Osteoblast (primary cell): ENCODE data around the gene OGFOD1. TPM values are rescaled to one million over a fixed set of nuclear protein-coding genes. Genes with fewer than 3 reads are reported as not detected.

Experiments used
- DNase-seq: peaks from one replicate; pipeline ENCODE4 v3.0.0; 2011; ENCODE audit warnings: low spot score, mixed read lengths; ENCODE audit not compliant: insufficient read length; ENCODE audit errors: missing footprints
- H2AFZ ChIP-seq: 2 replicates; pipeline ENCODE4 v1.6.0; 2011; ENCODE audit warnings: mild to moderate bottlenecking, low read length
- H3K27ac ChIP-seq: 2 replicates; pipeline ENCODE4 v1.5.1; 2011; ENCODE audit warnings: mild to moderate bottlenecking, low read depth, low read length, moderate library complexity
- H3K27me3 ChIP-seq: 2 replicates; pipeline ENCODE4 v1.6.0; 2012; ENCODE audit warnings: mild to moderate bottlenecking, control low read depth, inconsistent platforms, low read length, moderate library complexity; ENCODE audit not compliant: insufficient read depth
- H3K36me3 ChIP-seq: 2 replicates; pipeline ENCODE4 v1.5.1; 2011; ENCODE audit warnings: mild to moderate bottlenecking, low read length, control low read depth, moderate library complexity; ENCODE audit not compliant: insufficient read depth
- H3K4me1 ChIP-seq: 2 replicates; pipeline ENCODE4 v1.5.1; 2011; ENCODE audit warnings: mild to moderate bottlenecking, low read length, control low read depth, moderate library complexity; ENCODE audit not compliant: insufficient read depth
- H3K4me2 ChIP-seq: 2 replicates; pipeline ENCODE4 v1.6.0; 2011; ENCODE audit warnings: mild to moderate bottlenecking, low read length; ENCODE audit not compliant: insufficient read depth
- H3K4me3 ChIP-seq: fragments of 200-600 bp; sonication (generic); 3 replicates; pipeline ENCODE4 v1.5.1; 2012; ENCODE audit warnings: mild to moderate bottlenecking, low read length, inconsistent platforms; ENCODE audit not compliant: insufficient read depth
- H3K79me2 ChIP-seq: 2 replicates; pipeline ENCODE4 v1.6.0; 2012; ENCODE audit warnings: mild to moderate bottlenecking, low read length, control low read depth, inconsistent platforms; ENCODE audit not compliant: insufficient read depth
- H3K9me3 ChIP-seq: 2 replicates; pipeline ENCODE4 v1.5.1; 2011; ENCODE audit warnings: low read depth, low read length, control low read depth
- H4K20me1 ChIP-seq: 2 replicates; pipeline ENCODE4 v1.6.0; 2012; ENCODE audit warnings: mild to moderate bottlenecking, low read length, control low read depth; ENCODE audit not compliant: insufficient read depth
- CTCF ChIP-seq: IDR thresholded peaks from 2 replicates; pipeline ENCODE4 v1.5.1; 2011; ENCODE audit warnings: mild to moderate bottlenecking, low read depth, low read length, moderate library complexity; ENCODE audit errors: extremely low read depth
- total RNA-seq: library from RNA; depleted of rRNA; stranded (reverse); fragments of >200 nt; gene quantifications from 2 replicates; pipeline ENCODE4 v1.2.3, GENCODE V29; 2012

Gene OGFOD1
- total RNA-seq = 39.2 and 47.4 TPM in 2 replicates

DNA sequence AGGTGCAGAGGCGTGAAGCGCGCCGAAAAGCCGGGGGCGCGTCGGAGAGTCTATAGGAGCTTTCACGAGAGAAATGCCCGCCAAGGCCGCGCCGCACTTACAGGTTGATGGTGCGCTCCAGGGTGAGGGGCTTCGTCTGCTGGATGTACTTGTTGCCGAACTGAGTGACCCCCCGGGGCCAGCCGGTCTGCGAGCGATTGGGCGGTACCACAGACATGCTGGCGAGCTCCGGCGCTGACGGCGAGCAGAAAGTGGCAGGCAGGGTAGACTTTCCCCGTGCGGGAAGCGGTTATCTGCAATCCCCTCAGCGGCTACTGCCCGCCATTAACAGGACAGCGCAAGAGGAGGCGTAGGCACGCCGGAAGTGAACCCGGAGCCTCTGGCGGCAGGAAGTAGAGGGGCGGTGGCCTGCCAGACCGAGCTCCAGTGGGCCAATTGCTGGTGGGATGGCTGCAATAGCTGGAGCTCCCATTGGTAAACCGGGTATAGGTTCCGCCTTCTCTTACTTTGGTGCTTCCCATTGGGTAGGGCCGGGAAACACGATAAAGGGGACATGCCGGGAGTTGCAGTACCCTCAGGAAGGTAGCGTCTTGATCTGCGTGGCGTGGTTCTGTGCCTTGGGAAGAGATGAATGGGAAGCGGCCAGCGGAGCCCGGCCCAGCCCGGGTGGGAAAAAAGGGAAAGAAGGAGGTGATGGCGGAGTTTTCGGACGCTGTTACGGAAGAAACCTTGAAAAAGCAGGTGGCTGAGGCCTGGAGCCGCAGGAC is at the start of gene OGFOD1, which contains the start of gene NUDT21:
TSS of gene OGFOD1 (plus strand) at position 569 of the 767 bp plus-strand sequence. CDS start at position 628, 59 bp downstream.
TSS of gene NUDT21 (minus strand) at position 347 of the 767 bp plus-strand sequence. CDS start at position 217, 130 bp downstream.
- H4K20me1 ChIP-seq = peaks cover 32% of the 10 kb centered on the region
- DNase-seq = peak; percentile 98
- no peak for TF ChIP-seq CTCF
- H2AFZ ChIP-seq = peak within 1 kb of the TSS; percentile 92
- peak within 1 kb of the TSS; percentile 89 for H3K4me2 ChIP-seq
- H3K27me3 ChIP-seq = no peaks in the 10 kb centered on the region
- peak within 1 kb of the TSS; percentile 90 for H3K4me3 ChIP-seq
- H3K36me3 ChIP-seq = peaks cover 38% of the 10 kb centered on the region
- H3K4me1 ChIP-seq = peaks cover 28% of the 10 kb centered on the region
- H3K9me3 ChIP-seq = no peaks in the 10 kb centered on the region
- H3K27ac ChIP-seq = peak within 1 kb of the TSS; percentile 50
- peaks cover 79% of the 10 kb centered on the region for H3K79me2 ChIP-seq

DNA sequence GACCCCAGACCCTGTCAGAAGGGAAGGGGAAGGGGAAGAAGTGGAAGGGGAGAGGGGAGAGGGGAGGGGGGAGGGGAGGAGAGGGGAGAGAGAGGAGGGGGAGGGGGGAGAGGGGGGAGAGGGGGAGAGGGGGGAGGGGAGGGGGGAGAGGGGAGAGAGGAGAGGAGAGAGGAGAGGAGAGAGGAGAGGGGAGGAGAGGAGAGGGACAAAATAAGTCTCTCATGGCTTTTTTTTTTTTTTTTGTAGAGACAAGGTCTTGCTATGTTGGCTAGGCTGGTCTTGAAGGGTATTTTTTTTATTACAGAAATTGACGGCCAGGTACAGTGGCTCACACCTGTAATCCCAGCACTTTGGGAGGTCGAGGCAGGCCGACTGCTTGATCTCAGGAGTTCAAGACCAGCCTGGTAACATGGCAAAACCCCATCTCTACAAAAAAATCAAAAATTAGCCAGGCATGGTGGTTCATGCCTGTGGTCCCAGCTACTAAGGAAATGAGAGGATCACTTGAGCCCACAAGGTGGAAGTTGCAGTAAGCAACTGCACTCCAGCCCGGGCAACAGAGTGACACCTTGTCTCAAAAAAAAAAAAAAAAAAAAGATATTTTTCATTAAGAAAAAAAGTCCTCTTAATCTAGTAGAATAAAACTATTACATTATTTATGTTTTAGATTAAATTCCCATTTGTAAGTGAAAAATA is 45.2 kb upstream of the OGFOD1 start:
- H3K36me3 ChIP-seq = peaks cover 46% of the 10 kb centered on the region
- no peaks in the 10 kb centered on the region for H3K27me3 ChIP-seq
- H3K79me2 ChIP-seq = peaks cover 11% of the 10 kb centered on the region

GRCh38 chr16:56408379-56409098 is 42.8 kb upstream of the OGFOD1 start:
- no peak for DNase-seq
- TF ChIP-seq CTCF = no peak
- Histone ChIP-seq H3K4me2 (peak overlapping the region; percentile 4), H3K4me1 (peaks cover 11% of the 10 kb centered on the region), H2AFZ (no peak overlapping the region), H3K9me3 (no peaks in the 10 kb centered on the region), H3K27me3 (no peaks in the 10 kb centered on the region), H3K4me3 (no peak overlapping the region), H4K20me1 (peaks cover 6% of the 10 kb centered on the region), H3K36me3 (peaks cover 35% of the 10 kb centered on the region), H3K27ac (peak overlapping the region; percentile 30), H3K79me2 (peaks cover 28% of the 10 kb centered on the region)

More for the DNA sequence above, 45.2 kb upstream of the OGFOD1 start:
- no peak overlapping the region for H2AFZ ChIP-seq
- DNase-seq = no peak
- TF ChIP-seq CTCF = no peak
- no peak overlapping the region for H3K27ac ChIP-seq
- peaks cover 6% of the 10 kb centered on the region for H4K20me1 ChIP-seq
- peaks cover 11% of the 10 kb centered on the region for H3K4me1 ChIP-seq
- H3K4me3 ChIP-seq = no peak overlapping the region
- H3K9me3 ChIP-seq = no peaks in the 10 kb centered on the region
- no peak overlapping the region for H3K4me2 ChIP-seq
